NCI-H1436 (cell line): Measurements from ENCODE around the gene CD276.
"Not testable (repeated sequence)": the region's sequence is repeated elsewhere in the genome, so short reads cannot be mapped to it uniquely, and the experiment has no call there.

Source experiments
- DNase-seq: peaks from one replicate; lab custom pipeline; 2025; lab: John Stamatoyannopoulos, UW

The CD276 gene

GRCh38 chr15:73710321-73710720 is 26.1 kb downstream of the CD276 start:
- no peak for DNase-seq

GRCh38 chr15:73711526-73711925 is 27.3 kb downstream of the CD276 start:
- DNase-seq, result no peak

- DNase-seq, result no peak
Observed at GRCh38 chr15:73712107-73712506, 27.9 kb downstream of the CD276 start.

GRCh38 chr15:73714695-73715301 is 30.6 kb downstream of the CD276 start:
- DNase-seq, result no peak

- DNase-seq, result no peak
Observed at GRCh38 chr15:73715417-73715816, 31.2 kb downstream of the CD276 start.

GRCh38 chr15:73716417-73716816 is 32.2 kb downstream of the CD276 start:
- DNase-seq, result no peak

- no peak for DNase-seq
Observed at GRCh38 chr15:73717206-73717605, 33.0 kb downstream of the CD276 start.

- no peak for DNase-seq
Observed at GRCh38 chr15:73717802-73718201, 33.6 kb downstream of the CD276 start.

- no peak for DNase-seq
Observed at GRCh38 chr15:73718694-73719093, 34.5 kb downstream of the CD276 start.

- DNase-seq, result no peak
Observed at GRCh38 chr15:73722425-73722824, 38.2 kb downstream of the CD276 start.

- DNase-seq, result no peak
Observed at GRCh38 chr15:73723191-73723590, 39.0 kb downstream of the CD276 start.

- no peak for DNase-seq
Observed at GRCh38 chr15:73724212-73724611, 40.0 kb downstream of the CD276 start.

- DNase-seq, result no peak
Observed at GRCh38 chr15:73727330-73727976, 43.3 kb downstream of the CD276 start.

- not testable (repeated sequence) for DNase-seq
Observed at GRCh38 chr15:73732051-73732450, 47.9 kb downstream of the CD276 start.

GRCh38 chr15:73732930-73733329 is 48.7 kb downstream of the CD276 start:
- no peak for DNase-seq

GRCh38 chr15:73737535-73737934 is 53.4 kb downstream of the CD276 start:
- no peak for DNase-seq

GRCh38 chr15:73740152-73741048 is 56.2 kb downstream of the CD276 start:
- DNase-seq, result no peak

- no peak for DNase-seq
Observed at GRCh38 chr15:73741321-73741836, 57.2 kb downstream of the CD276 start.

- no peak for DNase-seq
Observed at GRCh38 chr15:73744293-73744692, 60.1 kb downstream of the CD276 start.

GRCh38 chr15:73745073-73745472 is 60.9 kb downstream of the CD276 start:
- DNase-seq, result no peak

GRCh38 chr15:73746261-73746660 is 62.1 kb downstream of the CD276 start:
- no peak for DNase-seq

- no peak for DNase-seq
Observed at GRCh38 chr15:73746883-73747282, 62.7 kb downstream of the CD276 start.
